ENCODE data around the gene PIK3C2G.

Gene PIK3C2G

DNA sequence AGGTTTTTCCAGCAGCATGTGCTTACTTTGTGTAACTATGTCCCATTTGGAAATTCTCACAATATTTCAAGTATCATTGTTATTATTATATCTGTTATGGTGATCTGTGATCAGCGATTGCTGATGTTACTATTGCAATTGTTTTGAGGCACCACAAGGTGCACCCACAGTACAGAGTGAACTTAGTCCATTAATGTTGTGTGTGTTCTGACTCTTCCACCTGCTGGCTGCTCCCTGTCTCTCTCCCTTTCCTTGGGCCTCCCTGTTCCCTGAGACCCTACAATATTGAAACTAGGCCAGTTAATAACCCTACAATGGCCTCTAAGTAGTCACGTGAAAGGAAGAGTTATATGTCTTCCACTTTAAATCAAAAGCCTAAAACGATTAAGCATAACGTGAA is 153.9 kb downstream of the PIK3C2G start:
- DNase-seq (ENCODE audit: low read depth in 2 of 2): no peak

DNA sequence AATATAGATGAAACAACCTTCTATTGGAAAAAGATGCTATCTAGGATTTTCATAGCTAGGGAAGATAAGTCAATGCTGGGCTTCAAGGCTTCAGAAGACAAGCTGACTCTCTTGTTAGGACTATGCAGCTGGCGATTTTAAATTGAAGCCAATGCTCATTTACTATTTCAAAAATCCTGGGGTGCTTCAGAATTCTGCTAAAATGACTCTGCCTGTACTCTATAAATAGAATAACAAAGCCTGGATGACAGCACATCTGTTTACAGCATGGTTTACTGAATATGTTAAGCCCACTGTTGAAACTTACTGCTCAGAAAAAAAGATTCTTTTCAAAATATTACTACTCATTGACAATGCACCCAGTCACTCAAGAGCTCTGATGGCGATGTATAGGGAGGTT is 155.1 kb downstream of the PIK3C2G start:
- no peak for DNase-seq (ENCODE audit: low read depth in 2 of 2)

DNA sequence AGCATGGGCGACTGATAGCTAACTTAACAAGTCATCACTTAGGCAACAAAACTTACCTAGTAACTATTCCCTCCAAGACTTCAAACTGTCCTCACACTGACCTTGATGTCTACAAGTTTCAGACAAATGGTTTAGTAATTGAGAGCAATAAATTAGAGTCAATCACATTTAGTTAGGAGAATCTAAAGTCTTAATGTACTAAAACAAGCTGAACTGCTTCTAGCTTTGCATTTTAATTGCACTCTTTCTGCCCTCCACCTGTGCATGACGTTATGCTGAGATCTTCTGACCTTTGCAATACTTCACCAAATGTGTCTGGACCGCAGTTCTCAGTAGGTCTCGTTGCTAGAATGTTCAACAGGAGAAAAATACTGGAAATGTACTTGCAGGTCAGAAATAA is 158.0 kb downstream of the PIK3C2G start:
- DNase-seq (ENCODE audit: low read depth in 2 of 2): no peak

DNA sequence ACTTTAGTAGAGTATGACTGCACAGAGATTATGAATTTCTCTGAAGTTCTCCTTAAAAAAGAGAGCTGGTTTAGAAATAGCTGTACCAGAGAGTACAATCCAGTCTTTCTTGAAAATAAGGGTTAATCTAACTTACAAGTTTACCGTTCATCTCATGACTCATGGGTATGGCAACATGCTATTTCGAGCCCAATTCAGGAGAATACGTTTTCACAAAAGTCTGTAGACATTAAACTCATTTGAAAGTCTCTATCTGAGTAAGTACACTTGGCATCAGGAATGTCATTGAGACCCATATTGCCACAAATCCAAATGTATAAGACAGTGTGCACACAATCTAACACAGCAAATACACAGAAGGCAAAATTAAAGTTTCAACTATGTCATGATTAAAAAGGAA is 160.5 kb downstream of the PIK3C2G start:
- no peak for DNase-seq (ENCODE audit: low read depth in 2 of 2)

GRCh38 chr12:18422871-18423270 is 161.6 kb downstream of the PIK3C2G start:
- no peak for DNase-seq (ENCODE audit: low read depth in 2 of 2)

DNA sequence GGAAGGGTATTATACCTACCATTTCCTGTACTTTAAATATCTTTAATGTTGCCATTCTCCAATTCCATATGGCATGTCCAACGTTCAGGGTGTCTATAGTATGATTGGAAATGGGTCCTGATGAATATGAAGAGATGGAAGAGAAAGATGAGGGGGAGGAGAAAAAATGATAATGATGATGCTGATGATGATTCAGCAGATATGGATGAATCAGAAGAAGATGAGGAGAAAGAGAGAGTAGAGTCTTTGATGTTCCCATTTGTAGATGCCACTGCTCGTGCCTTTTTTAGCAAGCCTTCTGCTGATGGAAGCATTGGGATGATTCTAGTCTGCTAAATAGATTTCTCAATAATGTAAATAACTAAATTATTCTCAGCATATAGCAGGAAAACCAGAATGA is 163.5 kb downstream of the PIK3C2G start:
- no peak for DNase-seq (ENCODE audit: low read depth in 2 of 2)

DNA sequence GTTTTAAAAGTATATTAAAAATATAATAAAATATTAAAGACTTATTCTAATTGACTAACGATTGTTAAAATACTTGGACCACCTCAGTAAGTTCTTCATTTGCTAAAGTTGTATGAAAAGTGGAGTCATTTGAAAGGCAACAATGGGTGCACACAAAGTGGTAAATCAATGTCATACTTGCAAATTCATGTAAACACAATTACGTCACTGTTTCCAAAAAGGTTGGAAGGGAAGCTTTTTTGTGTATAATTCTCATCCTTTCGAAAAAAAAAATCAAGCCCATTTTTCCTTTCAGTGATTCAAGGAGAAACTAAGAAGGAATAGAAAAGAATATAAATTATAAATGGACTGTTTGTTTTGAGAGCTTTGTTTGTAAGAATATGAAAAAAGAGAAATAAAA is 166.2 kb downstream of the PIK3C2G start:
- no peak for DNase-seq (ENCODE audit: low read depth in 2 of 2)

GRCh38 chr12:18428416-18428815 is 167.1 kb downstream of the PIK3C2G start:
- DNase-seq (ENCODE audit: low read depth in 2 of 2): no peak

GRCh38 chr12:18429366-18429765 is 168.0 kb downstream of the PIK3C2G start:
- DNase-seq (ENCODE audit: low read depth in 2 of 2): no peak

- no peak for DNase-seq (ENCODE audit: low read depth in 2 of 2)
Measured at GRCh38 chr12:18430425-18431048, 169.2 kb downstream of the PIK3C2G start.

GRCh38 chr12:18431771-18432170 is 170.5 kb downstream of the PIK3C2G start:
- DNase-seq (ENCODE audit: low read depth in 2 of 2): no peak

DNA sequence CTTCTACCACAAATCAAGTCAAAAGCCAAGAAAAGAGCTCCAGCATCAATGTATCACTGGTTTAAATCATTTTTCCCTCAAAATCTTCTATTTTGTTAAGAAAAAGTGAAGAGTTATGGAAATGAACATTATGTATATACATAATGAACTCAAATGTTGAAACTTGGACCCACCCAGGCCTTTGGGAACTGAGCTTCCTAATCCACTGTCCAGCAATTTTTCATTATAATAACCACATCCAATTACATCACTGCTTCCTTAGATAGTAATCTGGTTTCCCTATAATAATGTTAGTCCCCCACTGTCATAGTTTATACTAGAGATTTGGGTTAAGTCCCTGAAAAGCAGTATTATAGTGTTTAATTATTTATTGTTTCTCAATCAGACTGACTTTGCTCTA is 170.9 kb downstream of the PIK3C2G start:
- no peak for DNase-seq (ENCODE audit: low read depth in 2 of 2)

DNA sequence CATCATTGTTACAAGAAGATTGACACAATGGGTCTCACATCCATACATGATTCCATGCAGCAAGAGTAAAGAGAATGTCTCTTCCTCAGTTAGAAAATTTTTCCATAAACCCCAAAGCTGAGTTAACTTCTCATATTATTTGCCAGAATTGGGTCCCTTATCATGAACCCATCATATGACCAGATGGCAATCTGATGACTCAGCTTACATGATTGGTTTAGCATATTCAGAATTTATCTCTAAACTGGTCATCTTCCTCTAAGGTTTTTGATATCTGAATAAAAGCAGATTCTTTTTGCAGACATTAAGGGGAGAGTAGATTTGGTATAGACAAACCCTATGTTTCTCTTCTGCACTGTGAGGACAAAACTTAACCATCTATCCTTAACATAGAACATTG is 174.9 kb downstream of the PIK3C2G start:
- DNase-seq (ENCODE audit: low read depth in 2 of 2): no peak

GRCh38 chr12:18439541-18439940 is 178.2 kb downstream of the PIK3C2G start:
- no peak for DNase-seq (ENCODE audit: low read depth in 2 of 2)

DNA sequence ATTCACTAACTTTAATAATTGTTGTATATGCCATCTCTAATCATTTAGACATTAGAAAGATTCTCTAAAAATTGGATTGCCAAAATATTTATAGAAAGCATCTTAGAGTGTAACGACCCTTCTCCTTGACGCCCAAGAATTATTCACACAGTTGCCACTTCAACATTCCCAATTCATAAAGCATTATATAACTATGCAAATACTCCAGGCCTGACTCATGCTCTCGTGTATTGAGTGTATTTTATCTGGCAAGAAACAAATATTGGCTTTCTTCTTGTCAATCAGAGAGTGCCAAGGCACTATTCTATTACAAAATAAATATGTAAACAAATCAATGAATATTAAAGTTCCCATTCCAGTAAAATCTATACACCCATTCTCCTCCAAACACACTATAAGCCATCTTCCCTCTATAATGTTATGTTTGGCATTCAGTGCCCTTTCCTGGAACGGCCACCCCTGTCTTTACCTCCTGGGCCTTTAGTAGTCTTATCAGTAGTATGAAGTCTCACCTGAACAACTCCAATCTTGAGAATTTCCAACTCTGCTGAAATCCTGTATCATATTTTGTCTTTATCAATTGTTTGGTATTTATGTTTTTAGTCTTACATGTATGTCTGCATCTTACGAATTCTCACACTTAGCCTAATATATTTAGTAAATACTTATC is 182.6 kb downstream of the PIK3C2G start:
- DNase-seq (ENCODE audit: low read depth in 2 of 2): no peak

GRCh38 chr12:18446061-18446644 is 184.8 kb downstream of the PIK3C2G start:
- DNase-seq (ENCODE audit: low read depth in 2 of 2): no peak

GRCh38 chr12:18454330-18454729 is 193.0 kb downstream of the PIK3C2G start:
- DNase-seq (ENCODE audit: low read depth in 2 of 2): no peak

DNA sequence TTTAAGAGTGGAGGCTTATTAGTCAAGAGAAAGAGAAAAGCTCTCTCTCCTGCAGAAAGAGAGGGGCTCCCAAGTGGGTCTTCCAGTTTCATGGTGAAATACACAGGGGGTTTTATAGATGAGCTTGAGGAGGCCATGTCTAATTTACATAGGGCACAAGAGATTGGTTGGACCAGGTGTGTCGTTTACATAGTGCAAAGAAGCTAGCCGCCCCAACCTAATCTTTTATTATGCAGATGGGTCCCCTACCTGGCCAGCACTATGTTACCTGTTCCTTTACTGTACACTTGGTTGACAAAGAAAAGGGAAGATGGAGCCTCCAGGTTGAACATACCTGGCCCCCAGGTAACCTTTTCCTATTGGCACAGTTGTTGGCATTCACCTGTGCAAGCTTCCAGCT is 195.0 kb downstream of the PIK3C2G start:
- DNase-seq (ENCODE audit: low read depth in 2 of 2): no peak

- no peak for DNase-seq (ENCODE audit: low read depth in 2 of 2)
Measured at GRCh38 chr12:18457362-18457761, 196.0 kb downstream of the PIK3C2G start.

DNA sequence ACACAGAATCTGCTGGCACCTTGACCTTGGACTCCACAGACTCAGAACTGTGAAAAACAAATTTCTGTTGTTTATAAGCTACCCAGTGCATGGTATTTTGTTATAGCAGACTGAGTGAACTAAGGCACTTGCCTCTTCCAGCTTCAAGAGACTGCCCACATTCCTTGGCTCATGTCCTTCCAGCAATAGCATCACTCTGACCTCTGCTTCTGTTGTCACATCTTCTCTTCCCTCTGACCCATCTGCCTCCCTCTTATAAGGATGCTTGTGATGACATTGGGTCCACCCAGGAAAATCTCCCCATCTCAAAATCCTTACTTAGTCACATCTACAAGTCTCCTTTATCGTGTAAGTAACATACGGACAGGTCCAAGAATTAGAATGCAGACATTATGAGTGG is 200.4 kb downstream of the PIK3C2G start:
- DNase-seq (ENCODE audit: low read depth in 2 of 2): no peak

DNA sequence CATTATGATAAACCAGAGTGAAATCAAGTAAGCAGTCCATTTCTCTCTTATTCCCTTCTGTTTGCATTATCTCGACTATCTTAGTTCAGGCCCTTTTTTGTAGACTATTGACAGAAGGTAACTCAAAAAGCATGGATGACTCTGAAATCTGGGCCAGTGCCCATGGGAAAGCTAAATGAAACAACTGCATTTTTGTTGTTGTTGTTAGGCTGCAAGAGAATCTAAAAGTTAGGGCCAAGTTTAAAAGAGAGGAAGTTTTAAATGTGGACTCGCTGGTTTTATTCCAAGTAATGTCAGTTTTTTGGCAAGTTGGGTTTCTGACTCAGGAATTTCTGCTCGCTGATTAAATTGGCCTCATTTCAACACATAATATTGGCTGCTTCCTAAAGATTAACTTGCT is 201.1 kb downstream of the PIK3C2G start:
- no peak for DNase-seq (ENCODE audit: low read depth in 2 of 2)

GRCh38 chr12:18467620-18468245 is 206.4 kb downstream of the PIK3C2G start:
- DNase-seq (ENCODE audit: low read depth in 2 of 2): no peak

All from stimulated activated CD4-positive, alpha-beta T cell treated with anti-CD3 and anti-CD28 coated beads, Interleukin-15, amount 100 ng/mL, for 48 hours (primary cell).